ENCODE data around the gene MMP25.

DNA sequence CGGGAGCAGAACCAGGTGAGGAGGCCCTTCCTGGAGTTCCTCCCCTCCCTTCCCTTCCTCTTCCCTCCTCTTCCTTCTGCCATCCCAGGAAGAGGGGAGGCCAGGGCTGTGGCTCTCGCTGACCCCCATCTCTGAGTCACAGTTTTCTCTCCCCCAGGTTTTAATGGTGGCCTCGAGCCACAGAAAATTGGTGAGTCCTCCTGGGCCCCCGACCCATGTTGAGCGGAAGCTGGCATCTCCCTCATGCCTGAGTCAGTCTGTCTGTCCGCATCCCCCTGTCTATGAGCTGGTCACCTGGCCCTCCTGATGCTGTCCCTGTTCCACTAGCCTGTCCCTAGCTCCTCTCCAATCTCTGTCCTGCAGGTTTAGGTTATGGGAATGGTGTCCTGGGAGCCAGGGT lies 46.4 kb upstream of the MMP25 start:
- TF ChIP-seq, protein P1, sequence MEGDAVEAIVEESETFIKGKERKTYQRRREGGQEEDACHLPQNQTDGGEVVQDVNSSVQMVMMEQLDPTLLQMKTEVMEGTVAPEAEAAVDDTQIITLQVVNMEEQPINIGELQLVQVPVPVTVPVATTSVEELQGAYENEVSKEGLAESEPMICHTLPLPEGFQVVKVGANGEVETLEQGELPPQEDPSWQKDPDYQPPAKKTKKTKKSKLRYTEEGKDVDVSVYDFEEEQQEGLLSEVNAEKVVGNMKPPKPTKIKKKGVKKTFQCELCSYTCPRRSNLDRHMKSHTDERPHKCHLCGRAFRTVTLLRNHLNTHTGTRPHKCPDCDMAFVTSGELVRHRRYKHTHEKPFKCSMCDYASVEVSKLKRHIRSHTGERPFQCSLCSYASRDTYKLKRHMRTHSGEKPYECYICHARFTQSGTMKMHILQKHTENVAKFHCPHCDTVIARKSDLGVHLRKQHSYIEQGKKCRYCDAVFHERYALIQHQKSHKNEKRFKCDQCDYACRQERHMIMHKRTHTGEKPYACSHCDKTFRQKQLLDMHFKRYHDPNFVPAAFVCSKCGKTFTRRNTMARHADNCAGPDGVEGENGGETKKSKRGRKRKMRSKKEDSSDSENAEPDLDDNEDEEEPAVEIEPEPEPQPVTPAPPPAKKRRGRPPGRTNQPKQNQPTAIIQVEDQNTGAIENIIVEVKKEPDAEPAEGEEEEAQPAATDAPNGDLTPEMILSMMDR (IDR thresholded peaks at IDR 0.05) = no peak
- TF ChIP-seq POLR2A (IDR thresholded peaks at IDR 0.05) = no peak
